K562 treated with DMSO at 1 percent for 4 hours (cell line): ENCODE data around the gene G6PC3. TPM values are rescaled to one million over a fixed set of nuclear protein-coding genes. Genes with fewer than 3 reads are reported as not detected.

ENCODE experiments used
- total RNA-seq: library from RNA; unstranded; fragments of 300-600 nt; gene quantifications from 2 replicates; pipeline ENCODE4 v1.2.3, GENCODE V29; 2022; ENCODE audit not compliant: insufficient read depth

The G6PC3 gene
- 38.8 TPM in 2 replicates for total RNA-seq

GRCh38 chr17:44070455-44071197 is at the start of gene G6PC3:
TSS of gene G6PC3 (plus strand) at chr17:44070735. CDS start at chr17:44070966, 231 bp downstream.

GRCh38 chr17:44066204-44066930 is 4.2 kb upstream of the G6PC3 start, which contains the start of gene LSM12:
TSS of gene LSM12 (minus strand) at chr17:44066671. CDS start at chr17:44066587, 84 bp downstream.

GRCh38 chr17:44123356-44124117 is 53.0 kb downstream of the G6PC3 start, which contains the start of gene HDAC5:
TSS of gene HDAC5 (minus strand) at chr17:44123641. CDS start at chr17:44117515, 6,126 bp downstream.

Other genes starting within 250 kb of the G6PC3 start
- gene MPP3, start 237.6 kb upstream of the G6PC3 start, total RNA-seq = 1.5 TPM in 1 of 2 replicates, not detected in the other
- gene CD300LG, start 223.6 kb upstream of the G6PC3 start, total RNA-seq = not detected in 2 replicates
- not detected in 2 replicates for gene MPP2, start 163.2 kb upstream of the G6PC3 start, total RNA-seq
- gene PPY, start 128.3 kb upstream of the G6PC3 start, total RNA-seq = not detected in 2 replicates
- not detected in 2 replicates for gene PYY, start 116.8 kb upstream of the G6PC3 start, total RNA-seq
- gene NAGS, start 66.1 kb upstream of the G6PC3 start, total RNA-seq = 0.42 TPM in 1 of 2 replicates, not detected in the other
- gene TMEM101, start 55.8 kb upstream of the G6PC3 start, total RNA-seq = 51.5 and 53.2 TPM in 2 replicates
- gene LSM12, start 4.1 kb upstream of the G6PC3 start, total RNA-seq = 23.5 and 32.5 TPM in 2 replicates
- gene HDAC5, start 52.9 kb downstream of the G6PC3 start, total RNA-seq = 36.1 and 51.2 TPM in 2 replicates
- 9.9 and 11.4 TPM in 2 replicates for gene HROB, start 71.2 kb downstream of the G6PC3 start, total RNA-seq
- not detected in 2 replicates for gene ASB16, start 100.0 kb downstream of the G6PC3 start, total RNA-seq
- gene TMUB2, start 116.2 kb downstream of the G6PC3 start, total RNA-seq = 21.4 and 22.4 TPM in 2 replicates
- gene ATXN7L3, start 129.1 kb downstream of the G6PC3 start, total RNA-seq = 46.2 and 59.4 TPM in 2 replicates
- 41.5 and 46.4 TPM in 2 replicates for gene UBTF, start 148.9 kb downstream of the G6PC3 start, total RNA-seq
- 14.3 and 22.0 TPM in 2 replicates for gene SLC4A1, start 197.4 kb downstream of the G6PC3 start, total RNA-seq
- 3.0 TPM in 1 of 2 replicates, not detected in the other for gene RUNDC3A, start 237.9 kb downstream of the G6PC3 start, total RNA-seq